ENCODE measurements around the gene INPP5D. TPM values are rescaled to one million over a fixed set of nuclear protein-coding genes. Genes with fewer than 3 reads are reported as not detected.

The INPP5D gene
- total and polyA plus RNA-seq, 2 donors (not counting 1 experiment from before 2014, with no cell fraction given) = 152 to 444 TPM

DNA sequence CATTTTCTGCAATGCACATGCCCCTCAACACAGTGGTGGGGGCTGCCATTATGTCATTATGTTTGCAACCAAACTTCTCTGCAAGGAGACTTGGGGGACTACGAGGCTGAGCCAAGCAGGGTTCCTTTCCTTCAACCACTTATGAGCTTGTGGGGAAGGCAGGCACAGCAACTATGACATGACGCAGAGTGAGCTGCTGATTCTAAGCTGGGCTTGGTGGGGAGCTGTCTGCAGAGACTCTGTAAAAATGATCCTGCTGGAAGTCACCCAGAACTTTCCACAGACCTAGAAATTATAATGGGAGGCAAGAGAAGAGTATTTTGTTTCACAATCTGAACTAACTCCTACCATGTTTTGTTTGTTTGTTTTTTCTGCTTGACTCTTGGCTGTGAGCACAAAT is 55.6 kb downstream of the INPP5D start:
- WGBS (ENCODE audit: insufficient coverage) = no CpG with 5 or more reads among the region's 2 CpGs
- intact Hi-C loops (cut with micrococcal nuclease) = no loop called here
- H4K20me1 ChIP-seq (ENCODE audit: control insufficient read depth, insufficient read depth, low read length, poor library complexity, severe bottlenecking) = peaks cover 99% of the 10 kb centered on the region

DNA sequence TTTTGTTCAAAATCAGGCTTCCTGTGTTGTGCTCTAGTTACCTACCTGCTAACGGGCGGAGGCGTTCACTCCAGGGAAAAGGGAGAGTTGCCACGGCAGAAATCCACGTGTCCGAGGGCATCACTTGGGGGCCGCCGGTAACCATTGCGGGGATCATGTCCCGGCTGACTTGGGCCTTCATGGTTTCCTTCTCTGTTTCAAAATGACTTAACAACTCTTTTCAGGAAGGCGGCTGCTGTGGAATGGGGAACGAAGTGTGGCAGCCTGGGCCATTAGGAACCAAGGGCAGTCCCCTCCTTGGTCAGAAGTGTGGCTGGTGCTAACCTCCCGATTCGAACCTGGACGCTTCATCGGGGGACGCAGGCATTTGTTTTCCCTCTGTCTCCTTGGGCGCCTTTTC is 56.8 kb downstream of the INPP5D start:
- ATAC-seq (ENCODE audit: low read depth) (no peak), DNase-seq (no peak)
- no peaks in the 10 kb centered on the region for H3K27me3 ChIP-seq (replicated peaks in 1 of 4; ENCODE audit: control extremely low read depth in 1 of 4, control insufficient read depth in 3 of 4, insufficient read depth in 4 of 4, low read length in 3 of 4)
- H4K20me1 ChIP-seq (ENCODE audit: control insufficient read depth, insufficient read depth, low read length, poor library complexity, severe bottlenecking) = peaks cover 93% of the 10 kb centered on the region
- Mint-ChIP-seq H3K27me3 (no peaks in the 10 kb centered on the region), H3K9me3 (ENCODE audit: insufficient read depth) (no peaks in the 10 kb centered on the region), H3K27ac (peak overlapping the region; percentile 84), H3K4me1 (peaks cover 72% of the 10 kb centered on the region), H3K4me3 (no peak overlapping the region)
- peaks cover 38 to 77% of the 10 kb centered on the region in 2 donors for H3K4me1 ChIP-seq (ENCODE audit: control insufficient read depth in 2 of 2, insufficient read depth in 2 of 2, low read length in 2 of 2)
- no peak for TF ChIP-seq EZH2 (IDR thresholded peaks at IDR 0.05; ENCODE audit: borderline replicate concordance, insufficient read depth, low read depth, low read length, poor library complexity, severe bottlenecking)
- TF ChIP-seq, protein P1, sequence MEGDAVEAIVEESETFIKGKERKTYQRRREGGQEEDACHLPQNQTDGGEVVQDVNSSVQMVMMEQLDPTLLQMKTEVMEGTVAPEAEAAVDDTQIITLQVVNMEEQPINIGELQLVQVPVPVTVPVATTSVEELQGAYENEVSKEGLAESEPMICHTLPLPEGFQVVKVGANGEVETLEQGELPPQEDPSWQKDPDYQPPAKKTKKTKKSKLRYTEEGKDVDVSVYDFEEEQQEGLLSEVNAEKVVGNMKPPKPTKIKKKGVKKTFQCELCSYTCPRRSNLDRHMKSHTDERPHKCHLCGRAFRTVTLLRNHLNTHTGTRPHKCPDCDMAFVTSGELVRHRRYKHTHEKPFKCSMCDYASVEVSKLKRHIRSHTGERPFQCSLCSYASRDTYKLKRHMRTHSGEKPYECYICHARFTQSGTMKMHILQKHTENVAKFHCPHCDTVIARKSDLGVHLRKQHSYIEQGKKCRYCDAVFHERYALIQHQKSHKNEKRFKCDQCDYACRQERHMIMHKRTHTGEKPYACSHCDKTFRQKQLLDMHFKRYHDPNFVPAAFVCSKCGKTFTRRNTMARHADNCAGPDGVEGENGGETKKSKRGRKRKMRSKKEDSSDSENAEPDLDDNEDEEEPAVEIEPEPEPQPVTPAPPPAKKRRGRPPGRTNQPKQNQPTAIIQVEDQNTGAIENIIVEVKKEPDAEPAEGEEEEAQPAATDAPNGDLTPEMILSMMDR (IDR thresholded peaks at IDR 0.05) = no peak
- peaks cover 0 to 67% of the 10 kb centered on the region in 2 experiments for H3K36me3 ChIP-seq (replicated peaks in 1 of 2; ENCODE audit: control extremely low read depth in 1 of 2, control insufficient read depth in 1 of 2, extremely low read depth in 1 of 2, insufficient read depth in 2 of 2, low read length in 1 of 2)
- peaks cover 100% of the 10 kb centered on the region for H3K79me2 ChIP-seq (ENCODE audit: control insufficient read depth, insufficient read depth, low read length)
- H2AFZ ChIP-seq (ENCODE audit: insufficient read depth, low read depth, low read length, poor library complexity, severe bottlenecking) = no peak overlapping the region
- WGBS (ENCODE audit: insufficient coverage) = 83% methylated on average over 18 of the region's 18 CpGs
- H3K27ac ChIP-seq (ENCODE audit: low read length in 2 of 2) = peak overlapping the region in 1 of 2 donors; percentile 3
- no peak overlapping the region for H3K4me2 ChIP-seq (replicated peaks; ENCODE audit: low read depth, low read length, poor library complexity, severe bottlenecking)
- H3K9ac ChIP-seq (ENCODE audit: low read length) = no peak overlapping the region
- no peak overlapping the region for H3K4me3 ChIP-seq (ENCODE audit: control extremely low read depth in 1 of 5, extremely low read depth in 1 of 5, insufficient read depth in 1 of 5, low read depth in 2 of 5, low read length in 4 of 5)
- ChIA-PET CTCF (no interaction called here), POLR2A (no interaction called here)
- intact Hi-C loops (cut with micrococcal nuclease) = no loop called here
- H3K9me3 ChIP-seq (ENCODE audit: control extremely low read depth in 1 of 3, control insufficient read depth in 2 of 3, insufficient read depth in 1 of 3, low read length in 2 of 3) = peaks cover 0 to 3% (median 0%) of the 10 kb centered on the region in 3 donors

More for the DNA sequence above, 55.6 kb downstream of the INPP5D start:
- Histone ChIP-seq H3K4me2 (replicated peaks; ENCODE audit: low read depth, low read length, poor library complexity, severe bottlenecking) (no peak overlapping the region), H3K79me2 (ENCODE audit: control insufficient read depth, insufficient read depth, low read length) (peaks cover 100% of the 10 kb centered on the region), H3K9me3 (ENCODE audit: control extremely low read depth in 1 of 3, control insufficient read depth in 2 of 3, insufficient read depth in 1 of 3, low read length in 2 of 3) (peaks cover 0 to 3% (median 0%) of the 10 kb centered on the region in 3 donors), H3K4me3 (ENCODE audit: control extremely low read depth in 1 of 5, extremely low read depth in 1 of 5, insufficient read depth in 1 of 5, low read depth in 2 of 5, low read length in 4 of 5) (no peak overlapping the region), H3K36me3 (replicated peaks in 1 of 2; ENCODE audit: control extremely low read depth in 1 of 2, control insufficient read depth in 1 of 2, extremely low read depth in 1 of 2, insufficient read depth in 2 of 2, low read length in 1 of 2) (peaks cover 0 to 70% of the 10 kb centered on the region in 2 experiments), H3K27me3 (replicated peaks in 1 of 4; ENCODE audit: control extremely low read depth in 1 of 4, control insufficient read depth in 3 of 4, insufficient read depth in 4 of 4, low read length in 3 of 4) (no peaks in the 10 kb centered on the region), H2AFZ (ENCODE audit: insufficient read depth, low read depth, low read length, poor library complexity, severe bottlenecking) (no peak overlapping the region), H3K4me1 (ENCODE audit: control insufficient read depth in 2 of 2, insufficient read depth in 2 of 2, low read length in 2 of 2) (peaks cover 38 to 77% of the 10 kb centered on the region in 2 donors), H3K9ac (ENCODE audit: low read length) (no peak overlapping the region), H3K27ac (ENCODE audit: low read length in 2 of 2) (peak overlapping the region in 1 of 2 donors; percentile 41)
- no peaks in the 10 kb centered on the region for H3K9me3 Mint-ChIP-seq (ENCODE audit: insufficient read depth)
- H3K4me3 Mint-ChIP-seq = no peak overlapping the region
- TF ChIP-seq EZH2 (IDR thresholded peaks at IDR 0.05; ENCODE audit: borderline replicate concordance, insufficient read depth, low read depth, low read length, poor library complexity, severe bottlenecking) = no peak
- TF ChIP-seq, protein P1 (IDR thresholded peaks at IDR 0.05) = no peak
- no peak for DNase-seq
- ChIA-PET CTCF (no interaction called here), POLR2A (no interaction called here)
- ATAC-seq (ENCODE audit: low read depth) = no peak
- H3K27ac Mint-ChIP-seq = peak overlapping the region; percentile 42
- H3K27me3 Mint-ChIP-seq = no peaks in the 10 kb centered on the region
- peaks cover 74% of the 10 kb centered on the region for H3K4me1 Mint-ChIP-seq
